Choroid plexus epithelial cell (primary cell): Measurements from ENCODE around the gene THEMIS2.

Source experiments
- DNase-seq: peaks from one replicate; pipeline ENCODE4 v3.0.0-alpha.2; 2010; ENCODE audit warnings: low read depth
- H3K4me3 ChIP-seq: 2 replicates; pipeline ENCODE4 v1.5.1; 2011; ENCODE audit warnings: low read depth, mild to moderate bottlenecking, control low read depth, low read length, moderate library complexity
- TF ChIP-seq, protein P1 (sequence below): conservative IDR thresholded peaks from 2 replicates; pipeline ENCODE4 v1.5.1; 2011; ENCODE audit warnings: low read depth, mild to moderate bottlenecking, control low read depth, inconsistent platforms, low read length, moderate library complexity

The THEMIS2 gene

GRCh38 chr1:27873671-27874384 is 1.5 kb downstream of the THEMIS2 start:
- TF ChIP-seq, protein P1, sequence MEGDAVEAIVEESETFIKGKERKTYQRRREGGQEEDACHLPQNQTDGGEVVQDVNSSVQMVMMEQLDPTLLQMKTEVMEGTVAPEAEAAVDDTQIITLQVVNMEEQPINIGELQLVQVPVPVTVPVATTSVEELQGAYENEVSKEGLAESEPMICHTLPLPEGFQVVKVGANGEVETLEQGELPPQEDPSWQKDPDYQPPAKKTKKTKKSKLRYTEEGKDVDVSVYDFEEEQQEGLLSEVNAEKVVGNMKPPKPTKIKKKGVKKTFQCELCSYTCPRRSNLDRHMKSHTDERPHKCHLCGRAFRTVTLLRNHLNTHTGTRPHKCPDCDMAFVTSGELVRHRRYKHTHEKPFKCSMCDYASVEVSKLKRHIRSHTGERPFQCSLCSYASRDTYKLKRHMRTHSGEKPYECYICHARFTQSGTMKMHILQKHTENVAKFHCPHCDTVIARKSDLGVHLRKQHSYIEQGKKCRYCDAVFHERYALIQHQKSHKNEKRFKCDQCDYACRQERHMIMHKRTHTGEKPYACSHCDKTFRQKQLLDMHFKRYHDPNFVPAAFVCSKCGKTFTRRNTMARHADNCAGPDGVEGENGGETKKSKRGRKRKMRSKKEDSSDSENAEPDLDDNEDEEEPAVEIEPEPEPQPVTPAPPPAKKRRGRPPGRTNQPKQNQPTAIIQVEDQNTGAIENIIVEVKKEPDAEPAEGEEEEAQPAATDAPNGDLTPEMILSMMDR = no peak
- DNase-seq = no peak
- H3K4me3 ChIP-seq = no peak overlapping the region

DNA sequence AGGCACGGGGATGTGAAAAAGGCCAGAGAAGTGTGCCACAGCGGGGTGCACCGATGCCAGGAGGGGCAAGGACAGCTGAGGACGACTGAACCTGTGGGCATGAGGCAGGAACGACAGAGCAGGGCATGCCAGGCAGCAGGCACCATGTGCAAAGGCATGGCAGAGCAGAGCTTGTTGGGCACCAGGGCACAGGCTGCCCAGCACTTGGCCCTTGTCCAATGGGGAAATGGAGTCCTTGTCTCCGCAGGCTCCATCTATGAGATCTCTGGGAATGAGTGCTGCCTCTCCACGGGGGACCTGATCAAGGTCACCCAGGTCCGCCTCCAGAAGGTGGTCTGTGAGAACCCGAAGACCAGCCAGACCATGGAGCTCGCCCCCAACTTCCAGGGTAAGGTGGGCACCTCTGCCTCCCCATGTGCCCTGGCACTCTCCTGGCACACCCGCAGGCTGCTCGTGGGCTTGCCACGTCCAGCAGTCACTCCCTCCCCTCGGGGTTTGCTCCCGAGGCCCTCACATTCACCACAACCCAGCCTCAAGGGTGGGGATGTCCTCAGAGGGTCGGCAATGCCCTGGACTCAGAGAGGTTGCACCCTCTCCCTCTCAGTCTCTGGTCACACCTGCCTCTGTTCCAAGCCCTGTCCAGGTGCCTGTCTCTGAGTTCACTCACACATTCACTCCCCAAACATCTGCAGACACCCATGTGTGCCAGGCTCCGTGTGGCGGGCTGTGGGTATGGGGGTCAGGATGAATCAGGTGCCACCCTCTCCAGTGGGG is 4.2 kb downstream of the THEMIS2 start:
- no peak for DNase-seq
- TF ChIP-seq, protein P1 = no peak
- H3K4me3 ChIP-seq = no peak overlapping the region

DNA sequence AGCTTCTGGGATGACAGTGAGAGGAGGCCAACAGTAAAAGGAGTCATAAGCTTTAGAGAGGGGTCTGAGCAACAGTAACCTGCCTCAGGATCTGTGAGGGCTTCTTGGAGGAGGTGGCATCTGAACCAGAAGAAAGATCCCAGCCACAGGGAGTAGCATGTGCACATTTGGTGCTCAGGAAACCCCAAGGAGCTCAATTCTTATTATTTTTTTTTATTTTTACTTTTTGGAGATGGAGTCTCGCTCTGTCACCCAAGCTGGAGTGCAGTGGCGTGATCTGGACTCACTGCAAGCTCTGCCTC is 4.7 kb downstream of the THEMIS2 start:
- DNase-seq = no peak
- TF ChIP-seq, protein P1 = no peak
- no peak overlapping the region for H3K4me3 ChIP-seq

GRCh38 chr1:27878039-27878438 is 5.7 kb downstream of the THEMIS2 start:
- TF ChIP-seq, protein P1 = no peak
- DNase-seq = no peak
- H3K4me3 ChIP-seq = no peak overlapping the region

DNA sequence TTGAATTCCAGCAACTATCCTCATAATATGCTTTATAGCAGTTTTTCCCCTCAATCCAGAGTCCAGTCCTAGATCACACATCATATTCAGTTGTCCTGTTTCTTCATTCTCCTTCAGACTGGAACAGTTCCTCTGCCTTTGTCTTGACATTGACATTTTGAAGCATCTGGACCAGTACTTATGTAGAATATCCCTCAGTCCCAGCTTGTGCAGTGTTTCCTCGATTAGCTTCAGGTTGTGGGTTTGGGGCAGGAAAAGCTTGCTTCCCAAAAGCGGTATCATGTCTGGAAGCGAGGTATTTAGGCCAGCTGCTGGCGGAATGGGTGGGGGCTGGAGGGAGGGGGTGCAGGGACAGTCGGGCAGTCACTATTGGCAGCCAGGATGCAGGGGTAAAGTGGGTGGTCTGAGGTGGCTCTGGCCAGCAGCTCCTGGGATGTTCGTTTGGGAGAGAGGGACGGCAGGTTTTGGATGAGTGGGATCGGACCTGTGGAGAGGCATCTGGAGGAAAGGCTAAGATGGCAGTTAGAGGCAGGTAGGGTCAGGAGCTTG is 6.5 kb downstream of the THEMIS2 start:
- no peak overlapping the region for H3K4me3 ChIP-seq
- DNase-seq = no peak
- TF ChIP-seq, protein P1 = no peak

DNA sequence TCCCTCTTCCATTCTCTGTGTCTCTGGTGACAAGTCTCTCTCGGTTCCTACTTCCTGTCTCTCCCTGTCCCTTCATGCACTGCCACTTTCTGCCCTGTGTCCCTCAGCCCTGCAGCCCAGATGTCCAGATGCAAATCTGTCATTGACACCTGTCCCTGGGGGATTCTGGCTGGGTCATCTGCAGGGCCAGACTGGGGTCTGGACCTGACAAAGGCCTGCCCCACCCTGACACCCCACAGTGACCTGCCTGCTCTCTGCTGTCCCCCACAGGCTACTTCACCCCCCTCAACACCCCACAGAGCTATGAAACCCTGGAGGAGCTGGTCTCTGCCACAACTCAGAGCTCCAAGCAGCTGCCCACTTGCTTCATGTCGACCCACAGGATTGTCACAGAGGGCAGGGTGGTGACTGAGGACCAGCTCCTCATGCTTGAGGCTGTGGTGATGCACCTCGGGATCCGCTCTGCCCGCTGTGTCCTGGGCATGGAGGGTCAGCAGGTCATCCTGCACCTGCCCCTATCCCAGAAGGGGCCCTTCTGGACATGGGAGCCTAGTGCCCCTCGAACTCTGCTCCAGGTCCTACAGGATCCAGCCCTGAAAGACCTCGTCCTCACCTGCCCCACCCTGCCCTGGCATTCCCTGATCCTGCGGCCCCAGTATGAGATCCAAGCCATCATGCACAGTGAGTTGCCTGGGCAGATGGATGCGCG is 7.2 kb downstream of the THEMIS2 start:
- TF ChIP-seq, protein P1 = no peak
- H3K4me3 ChIP-seq = no peak overlapping the region
- no peak for DNase-seq
